ENCODE results near the gene SLC38A4. TPM values are rescaled to one million over a fixed set of nuclear protein-coding genes. Genes with fewer than 3 reads are reported as not detected.

The SLC38A4 gene
- total RNA-seq, 4 donors from 2014 or later, result 1.0 to 5.9 (median 1.7) TPM

DNA sequence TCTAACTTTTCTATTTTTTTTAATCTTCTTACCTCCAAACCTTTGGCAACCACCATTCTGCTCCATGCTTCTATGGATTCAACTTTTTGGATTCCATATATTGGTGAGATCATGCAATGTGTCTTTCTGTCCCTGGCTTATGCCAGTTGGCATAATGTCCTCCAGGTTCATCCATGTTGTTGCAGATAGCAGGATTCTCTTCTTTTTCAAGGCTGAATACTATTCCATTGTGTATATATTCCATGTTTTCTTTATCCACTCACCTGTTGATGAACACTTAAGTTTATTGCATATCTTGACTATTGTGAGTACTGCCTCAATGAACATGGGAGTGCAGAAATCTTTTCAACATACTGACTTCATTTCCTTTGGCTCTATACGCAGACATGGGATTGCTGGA, 21.2 kb upstream of the SLC38A4 start:
- Histone ChIP-seq H3K27ac (no peak overlapping the region), H3K27me3 (no peaks in the 10 kb centered on the region), H3K4me1 (no peaks in the 10 kb centered on the region), H3K36me3 (no peaks in the 10 kb centered on the region), H3K4me3 (no peak overlapping the region), H3K9me3 (no peaks in the 10 kb centered on the region)
- DNase-seq, result no peak
- no peak for TF ChIP-seq POLR2A (IDR thresholded peaks at IDR 0.05)
- TF ChIP-seq, protein P1, sequence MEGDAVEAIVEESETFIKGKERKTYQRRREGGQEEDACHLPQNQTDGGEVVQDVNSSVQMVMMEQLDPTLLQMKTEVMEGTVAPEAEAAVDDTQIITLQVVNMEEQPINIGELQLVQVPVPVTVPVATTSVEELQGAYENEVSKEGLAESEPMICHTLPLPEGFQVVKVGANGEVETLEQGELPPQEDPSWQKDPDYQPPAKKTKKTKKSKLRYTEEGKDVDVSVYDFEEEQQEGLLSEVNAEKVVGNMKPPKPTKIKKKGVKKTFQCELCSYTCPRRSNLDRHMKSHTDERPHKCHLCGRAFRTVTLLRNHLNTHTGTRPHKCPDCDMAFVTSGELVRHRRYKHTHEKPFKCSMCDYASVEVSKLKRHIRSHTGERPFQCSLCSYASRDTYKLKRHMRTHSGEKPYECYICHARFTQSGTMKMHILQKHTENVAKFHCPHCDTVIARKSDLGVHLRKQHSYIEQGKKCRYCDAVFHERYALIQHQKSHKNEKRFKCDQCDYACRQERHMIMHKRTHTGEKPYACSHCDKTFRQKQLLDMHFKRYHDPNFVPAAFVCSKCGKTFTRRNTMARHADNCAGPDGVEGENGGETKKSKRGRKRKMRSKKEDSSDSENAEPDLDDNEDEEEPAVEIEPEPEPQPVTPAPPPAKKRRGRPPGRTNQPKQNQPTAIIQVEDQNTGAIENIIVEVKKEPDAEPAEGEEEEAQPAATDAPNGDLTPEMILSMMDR (IDR thresholded peaks at IDR 0.05), result no peak
- intact Hi-C loops (cut with DNase I; ENCODE audit: low total_unique reads), result no loop called here

DNA sequence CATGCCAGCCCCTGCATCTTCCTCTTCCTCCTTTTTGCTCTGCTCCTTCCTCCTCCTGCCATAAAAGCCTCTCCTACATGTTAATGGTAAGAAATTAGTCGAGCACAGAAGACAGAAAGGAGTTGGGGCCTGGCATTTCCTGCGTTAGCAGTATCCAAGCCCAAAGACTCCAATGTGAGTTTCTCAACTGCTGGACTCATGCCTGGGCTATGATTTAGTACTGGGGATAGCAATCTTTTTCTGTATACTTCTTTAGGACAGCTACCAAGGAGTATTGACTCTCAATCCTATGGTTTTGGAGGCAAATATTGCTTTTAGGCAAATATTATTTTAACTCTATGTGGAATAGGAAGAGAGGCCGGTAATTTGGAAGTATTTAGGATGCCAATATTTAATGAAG, 18.0 kb upstream of the SLC38A4 start:
- no peak for DNase-seq
- Histone ChIP-seq H3K27ac (no peak overlapping the region), H3K9me3 (no peaks in the 10 kb centered on the region), H3K4me3 (no peak overlapping the region), H3K36me3 (no peaks in the 10 kb centered on the region), H3K27me3 (no peaks in the 10 kb centered on the region), H3K4me1 (no peaks in the 10 kb centered on the region)
- no peak for TF ChIP-seq POLR2A (IDR thresholded peaks at IDR 0.05)
- TF ChIP-seq, protein P1 (IDR thresholded peaks at IDR 0.05), result no peak
- intact Hi-C loops (cut with DNase I; ENCODE audit: low total_unique reads), result no loop called here

DNA sequence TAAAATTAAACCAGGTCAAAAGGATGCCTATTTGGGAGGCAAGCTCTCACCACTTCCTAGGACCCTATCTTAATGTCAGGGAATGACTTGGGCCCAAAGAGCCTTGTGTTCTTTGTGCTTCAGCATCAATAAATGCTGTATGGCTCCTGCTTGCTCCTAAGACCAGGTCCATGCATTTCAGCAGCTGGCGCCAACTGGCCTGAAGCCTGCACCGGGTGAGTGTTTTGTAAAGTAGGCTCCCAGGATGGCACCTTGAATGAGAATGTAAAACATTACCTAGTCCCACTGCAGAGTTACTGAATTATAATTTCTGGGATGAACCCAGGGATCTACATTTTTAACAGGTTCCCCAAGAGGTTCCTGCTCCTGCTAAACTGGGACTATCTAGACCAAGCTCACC, 16.1 kb upstream of the SLC38A4 start:
- DNase-seq, result no peak
- Histone ChIP-seq H3K36me3 (no peaks in the 10 kb centered on the region), H3K27ac (no peak overlapping the region), H3K4me1 (no peaks in the 10 kb centered on the region), H3K9me3 (no peaks in the 10 kb centered on the region), H3K27me3 (no peaks in the 10 kb centered on the region), H3K4me3 (no peak overlapping the region)
- intact Hi-C loops (cut with DNase I; ENCODE audit: low total_unique reads), result no loop called here
- no peak for TF ChIP-seq POLR2A (IDR thresholded peaks at IDR 0.05)
- TF ChIP-seq, protein P1 (IDR thresholded peaks at IDR 0.05), result no peak

DNA sequence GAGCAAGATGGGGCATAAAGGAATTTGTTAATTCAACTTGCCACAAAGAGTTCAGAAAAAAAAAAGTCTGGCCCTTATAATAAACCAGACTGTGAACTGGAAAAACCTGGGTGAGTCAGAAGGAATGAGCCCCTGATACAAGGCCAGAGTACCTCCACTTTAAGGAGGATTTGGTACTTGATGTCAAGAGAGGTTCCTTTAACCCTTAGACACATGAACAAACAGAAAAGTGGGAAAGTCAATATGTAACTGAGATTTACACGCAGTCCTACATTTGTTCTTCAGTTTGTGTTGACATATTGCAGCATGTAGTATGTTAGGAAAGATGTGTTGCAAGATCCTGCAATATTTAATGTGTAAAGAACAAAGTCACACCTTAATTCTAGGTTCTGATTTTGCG, 14.2 kb upstream of the SLC38A4 start:
- Histone ChIP-seq H3K9me3 (no peaks in the 10 kb centered on the region), H3K4me1 (no peaks in the 10 kb centered on the region), H3K36me3 (no peaks in the 10 kb centered on the region), H3K27me3 (no peaks in the 10 kb centered on the region), H3K27ac (no peak overlapping the region), H3K4me3 (no peak overlapping the region)
- TF ChIP-seq, protein P1 (IDR thresholded peaks at IDR 0.05), result no peak
- no peak for TF ChIP-seq POLR2A (IDR thresholded peaks at IDR 0.05)
- intact Hi-C loops (cut with DNase I; ENCODE audit: low total_unique reads), result no loop called here
- DNase-seq, result no peak

DNA sequence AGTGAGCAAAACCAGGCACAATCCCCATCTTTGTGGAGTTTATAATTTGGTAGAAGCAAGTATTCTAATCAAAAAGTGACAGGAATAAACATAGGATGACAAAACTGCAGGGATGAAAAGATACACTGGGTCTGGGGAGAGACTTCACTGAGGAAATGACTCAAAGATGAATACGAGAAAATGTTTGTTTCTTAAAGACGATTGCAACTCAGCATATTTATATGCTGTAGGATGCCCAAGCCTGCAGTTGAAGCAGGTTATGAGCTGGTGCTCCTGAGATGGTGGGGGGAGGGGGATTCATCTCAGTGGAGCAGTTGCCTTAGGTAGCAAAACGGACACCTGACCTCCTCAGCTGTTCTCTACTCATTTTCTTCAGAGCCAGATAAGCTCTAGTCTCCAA, 13.4 kb upstream of the SLC38A4 start:
- Histone ChIP-seq H3K4me1 (no peaks in the 10 kb centered on the region), H3K36me3 (no peaks in the 10 kb centered on the region), H3K9me3 (no peaks in the 10 kb centered on the region), H3K4me3 (no peak overlapping the region), H3K27ac (no peak overlapping the region), H3K27me3 (no peaks in the 10 kb centered on the region)
- DNase-seq, result no peak
- intact Hi-C loops (cut with DNase I; ENCODE audit: low total_unique reads), result no loop called here
- TF ChIP-seq, protein P1 (IDR thresholded peaks at IDR 0.05), result no peak
- TF ChIP-seq POLR2A (IDR thresholded peaks at IDR 0.05), result no peak
